ENCODE results near the gene PAQR5.

GRCh38 chr15:69289342-69290146, 9.2 kb upstream of the PAQR5 start:
- TF ChIP-seq ZBTB7A (IDR thresholded peaks at IDR 0.05; ENCODE audit: low read depth) (no peak), REST (IDR thresholded peaks at IDR 0.05; ENCODE audit: low read depth) (no peak), EP300 (IDR thresholded peaks at IDR 0.05; ENCODE audit: borderline replicate concordance) (no peak), TAF1 (IDR thresholded peaks at IDR 0.05; ENCODE audit: low read depth) (no peak), CEBPB (IDR thresholded peaks at IDR 0.05) (no peak)
